ENCODE measurements around the gene TBC1D2.

The TBC1D2 gene

DNA sequence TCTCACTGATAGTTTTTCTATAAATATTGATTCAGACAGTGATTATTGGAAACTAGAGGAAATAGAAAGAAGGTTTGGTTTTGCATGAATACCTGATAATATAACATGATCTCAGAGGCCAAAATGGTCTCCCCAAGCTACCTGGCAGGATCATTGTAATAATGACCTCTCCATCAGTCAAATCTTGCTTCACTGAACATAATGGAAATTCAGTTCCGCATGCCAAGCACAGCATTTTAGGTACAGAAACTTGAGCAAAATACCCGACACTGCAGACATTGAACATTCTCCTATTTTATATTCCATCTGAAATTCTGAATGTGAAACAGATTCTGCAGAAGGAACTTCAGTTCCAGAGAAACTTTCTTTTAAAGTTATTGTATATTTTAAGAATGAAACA, 9.1 kb upstream of the TBC1D2 start:
- Histone ChIP-seq H3K9me3 (ENCODE audit: low read length) (no peaks in the 10 kb centered on the region), H3K36me3 (ENCODE audit: insufficient read depth, low read length) (no peaks in the 10 kb centered on the region), H3K27me3 (ENCODE audit: insufficient read depth, low read length) (peaks cover 4% of the 10 kb centered on the region), H2AFZ (ENCODE audit: low read depth, low read length) (no peak overlapping the region), H3K4me1 (ENCODE audit: insufficient read depth, low read length) (no peaks in the 10 kb centered on the region), H3K4me3 (ENCODE audit: low read length) (no peak overlapping the region)

DNA sequence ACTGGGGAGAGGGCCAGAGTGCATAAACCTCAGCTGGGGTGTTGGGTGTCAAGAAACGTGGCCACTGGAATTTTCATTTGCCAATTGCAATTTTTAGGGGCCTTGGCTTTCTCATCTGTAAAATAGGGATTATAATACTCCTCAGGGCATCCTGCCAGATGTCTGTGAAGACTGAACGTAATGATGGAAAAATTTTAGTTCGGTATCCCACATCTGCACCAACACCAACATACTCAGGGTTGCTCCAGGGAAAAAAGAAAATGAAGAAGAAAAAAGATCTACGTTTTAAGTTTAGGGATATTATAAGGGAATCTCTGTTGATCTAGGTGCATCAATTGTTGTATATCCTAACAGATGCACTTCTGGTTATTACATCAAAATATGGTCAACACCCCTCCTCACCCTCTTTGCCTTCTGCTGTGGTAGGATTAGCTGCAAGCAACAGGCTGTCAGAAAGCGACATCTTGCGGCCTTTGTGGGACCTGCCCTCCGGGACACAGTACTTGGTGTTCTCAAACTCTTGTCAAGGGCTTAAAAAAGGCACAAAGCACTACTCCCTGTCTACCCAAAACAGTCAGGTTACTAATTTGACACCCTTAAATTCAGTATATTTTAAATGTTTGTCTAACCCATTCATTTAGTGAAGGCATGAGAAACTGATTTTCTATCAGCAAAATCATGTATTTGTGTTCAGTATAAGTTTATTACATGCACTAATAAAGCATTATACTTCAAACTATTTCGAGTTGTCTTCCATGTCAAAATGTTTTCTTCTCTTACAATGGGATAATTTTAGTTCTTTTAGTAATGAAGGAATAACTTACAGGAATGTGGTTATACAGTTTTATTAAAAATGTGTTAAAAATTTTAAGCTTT, 8.3 kb upstream of the TBC1D2 start:
- Histone ChIP-seq H3K36me3 (ENCODE audit: insufficient read depth, low read length) (no peaks in the 10 kb centered on the region), H3K27me3 (ENCODE audit: insufficient read depth, low read length) (peaks cover 4% of the 10 kb centered on the region), H2AFZ (ENCODE audit: low read depth, low read length) (no peak overlapping the region), H3K4me1 (ENCODE audit: insufficient read depth, low read length) (no peaks in the 10 kb centered on the region), H3K4me3 (ENCODE audit: low read length) (no peak overlapping the region), H3K9me3 (ENCODE audit: low read length) (no peaks in the 10 kb centered on the region)

DNA sequence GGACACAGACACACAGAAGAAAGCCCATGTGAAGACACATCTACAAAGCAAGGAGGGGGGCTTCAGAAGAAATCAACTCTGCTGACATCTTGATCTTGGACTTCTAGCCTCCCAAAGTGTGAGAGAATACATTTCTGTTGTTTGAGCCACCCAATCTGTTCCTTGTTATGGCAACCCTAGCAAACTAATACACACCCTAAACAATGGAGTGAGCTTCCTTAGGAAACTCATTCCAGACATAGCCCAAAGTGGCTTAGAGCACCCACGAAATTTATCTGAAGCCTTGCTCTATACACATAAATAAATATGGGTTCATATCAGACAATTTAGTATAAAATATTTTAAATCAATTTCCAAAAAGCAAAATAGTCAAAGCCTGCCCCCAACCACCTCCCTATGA, 7.6 kb upstream of the TBC1D2 start:
- peaks cover 4% of the 10 kb centered on the region for H3K27me3 ChIP-seq (ENCODE audit: insufficient read depth, low read length)
- no peaks in the 10 kb centered on the region for H3K36me3 ChIP-seq (ENCODE audit: insufficient read depth, low read length)
- H3K4me3 ChIP-seq (ENCODE audit: low read length) = no peak overlapping the region

DNA sequence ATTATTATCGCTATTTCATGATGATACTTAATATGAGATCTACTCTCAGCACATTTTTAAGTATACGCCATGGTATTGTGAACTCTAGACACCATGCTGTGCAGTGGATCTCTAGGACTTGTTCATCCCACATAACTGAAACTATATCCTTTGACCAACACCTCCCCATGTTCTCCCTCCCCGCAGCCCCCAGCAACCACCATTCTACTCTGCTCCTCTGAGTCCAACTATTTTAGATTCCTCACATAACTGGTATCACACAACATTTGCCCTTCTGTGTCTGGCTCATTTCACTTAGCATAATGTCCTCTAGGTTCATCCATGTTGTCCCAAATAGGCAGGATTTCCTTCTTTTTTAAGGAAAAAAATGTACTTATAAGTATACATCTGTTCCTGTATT, 6.6 kb upstream of the TBC1D2 start:
- Histone ChIP-seq H3K27me3 (ENCODE audit: insufficient read depth, low read length) (peaks cover 4% of the 10 kb centered on the region), H3K4me3 (ENCODE audit: low read length) (no peak overlapping the region), H3K9me3 (ENCODE audit: low read length) (no peaks in the 10 kb centered on the region), H3K36me3 (ENCODE audit: insufficient read depth, low read length) (no peaks in the 10 kb centered on the region), H2AFZ (ENCODE audit: low read depth, low read length) (no peak overlapping the region), H3K4me1 (ENCODE audit: insufficient read depth, low read length) (no peaks in the 10 kb centered on the region)

More for the DNA sequence above, 7.6 kb upstream of the TBC1D2 start:
- no peaks in the 10 kb centered on the region for H3K9me3 ChIP-seq (ENCODE audit: low read length)
- H2AFZ ChIP-seq (ENCODE audit: low read depth, low read length) = no peak overlapping the region
- H3K4me1 ChIP-seq (ENCODE audit: insufficient read depth, low read length) = no peaks in the 10 kb centered on the region

DNA sequence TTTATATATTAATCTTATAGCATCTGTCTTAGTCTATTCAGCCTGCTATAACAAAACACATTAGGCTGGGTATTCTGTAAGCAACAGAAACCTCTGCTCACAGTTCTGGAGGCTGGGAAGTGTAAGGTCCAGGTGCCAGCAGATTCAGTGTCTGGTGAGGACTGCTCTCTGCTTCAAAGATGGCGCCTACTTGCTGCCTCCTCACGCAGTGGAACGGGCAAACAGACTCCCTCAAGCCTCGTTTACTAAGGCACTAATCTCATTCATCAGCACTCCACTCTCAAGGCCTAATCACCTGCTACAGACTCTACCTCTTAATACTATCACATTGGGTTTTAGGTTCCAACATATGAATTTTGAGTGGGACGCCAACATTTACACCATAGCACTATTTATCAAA, 5.2 kb upstream of the TBC1D2 start:
- no peaks in the 10 kb centered on the region for H3K9me3 ChIP-seq (ENCODE audit: low read length)
- no peaks in the 10 kb centered on the region for H3K36me3 ChIP-seq (ENCODE audit: insufficient read depth, low read length)
- H3K4me3 ChIP-seq (ENCODE audit: low read length) = no peak overlapping the region
- peaks cover 5% of the 10 kb centered on the region for H3K4me1 ChIP-seq (ENCODE audit: insufficient read depth, low read length)
- H2AFZ ChIP-seq (ENCODE audit: low read depth, low read length) = no peak overlapping the region
- H3K27me3 ChIP-seq (ENCODE audit: insufficient read depth, low read length) = peaks cover 4% of the 10 kb centered on the region

DNA sequence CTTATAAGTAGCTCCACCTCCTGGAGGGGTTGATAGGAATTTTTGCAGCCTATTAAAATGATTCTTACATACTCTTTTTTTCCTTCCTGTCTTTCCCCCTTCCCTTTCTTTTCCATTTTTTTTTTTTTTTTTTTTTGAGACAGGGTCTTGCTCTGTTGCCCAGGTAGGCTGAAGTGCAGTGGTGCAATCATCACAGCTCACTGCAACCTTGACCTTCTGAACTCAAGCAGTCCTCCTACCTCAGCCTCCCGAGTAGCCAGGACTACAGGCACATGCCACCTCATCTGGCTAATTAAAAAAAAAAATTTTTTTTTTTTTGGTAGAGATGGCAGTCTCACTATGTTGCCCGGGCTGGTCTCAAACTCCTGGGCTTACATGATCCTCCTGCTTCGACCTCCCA, 4.3 kb upstream of the TBC1D2 start:
- H3K27me3 ChIP-seq (ENCODE audit: insufficient read depth, low read length) = no peaks in the 10 kb centered on the region
- no peaks in the 10 kb centered on the region for H3K9me3 ChIP-seq (ENCODE audit: low read length)
- H3K36me3 ChIP-seq (ENCODE audit: insufficient read depth, low read length) = no peaks in the 10 kb centered on the region
- H2AFZ ChIP-seq (ENCODE audit: low read depth, low read length) = no peak overlapping the region
- H3K4me3 ChIP-seq (ENCODE audit: low read length) = no peak overlapping the region
- H3K4me1 ChIP-seq (ENCODE audit: insufficient read depth, low read length) = peaks cover 9% of the 10 kb centered on the region

DNA sequence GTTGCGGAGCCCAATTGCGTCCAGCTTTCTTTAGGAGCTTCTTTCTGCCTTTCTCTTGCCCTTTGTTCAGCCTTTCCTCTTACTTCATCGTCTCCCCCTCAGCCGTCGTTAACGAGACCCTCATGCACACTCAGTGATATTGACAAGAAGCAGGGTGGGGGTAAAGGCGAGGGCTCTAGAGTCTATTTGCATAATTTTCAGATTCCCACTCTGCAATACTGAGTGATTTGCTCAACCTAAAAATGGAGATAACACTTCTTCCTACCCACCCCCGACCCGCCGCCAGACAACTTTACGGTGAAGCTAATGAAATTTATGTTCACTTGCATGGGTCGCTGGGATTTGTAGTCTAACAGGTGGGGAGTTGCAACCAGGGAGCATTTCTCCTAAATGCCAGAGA, 1.3 kb upstream of the TBC1D2 start:
- H2AFZ ChIP-seq (ENCODE audit: low read depth, low read length) = peak overlapping the region; percentile 95
- H3K9me3 ChIP-seq (ENCODE audit: low read length) = no peaks in the 10 kb centered on the region
- peak overlapping the region; percentile 65 for H3K4me3 ChIP-seq (ENCODE audit: low read length)
- H3K27me3 ChIP-seq (ENCODE audit: insufficient read depth, low read length) = peaks cover 16% of the 10 kb centered on the region
- H3K4me1 ChIP-seq (ENCODE audit: insufficient read depth, low read length) = peaks cover 10% of the 10 kb centered on the region
- H3K36me3 ChIP-seq (ENCODE audit: insufficient read depth, low read length) = no peaks in the 10 kb centered on the region

DNA sequence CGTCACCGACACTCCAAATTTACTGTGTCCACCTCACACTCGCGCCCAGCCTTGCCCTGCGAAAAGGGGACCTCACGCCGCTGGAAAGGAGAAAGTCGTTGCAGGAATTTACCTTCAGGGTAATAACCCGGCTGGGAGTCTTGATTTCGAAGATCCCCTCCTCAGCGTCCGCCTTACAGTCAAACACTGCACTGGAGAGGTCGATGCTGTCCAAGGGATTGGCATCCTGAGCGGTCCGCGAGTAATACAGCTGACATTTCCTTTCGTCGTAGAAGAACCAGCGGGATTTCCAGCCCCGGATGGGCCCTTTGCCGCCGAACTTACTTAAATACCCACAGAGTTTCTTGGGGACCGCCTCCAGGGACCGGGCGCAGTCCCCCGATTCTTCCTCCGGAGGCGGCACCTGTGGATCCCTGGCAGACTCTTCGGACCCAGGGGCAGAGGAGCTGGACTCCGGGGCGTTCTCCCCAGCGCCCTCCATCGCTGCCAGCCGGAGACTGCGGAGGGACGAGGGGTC, 330 bp downstream of the TBC1D2 start:
- H3K9me3 ChIP-seq (ENCODE audit: low read length) = no peaks in the 10 kb centered on the region
- peaks cover 16% of the 10 kb centered on the region for H3K27me3 ChIP-seq (ENCODE audit: insufficient read depth, low read length)
- peaks cover 10% of the 10 kb centered on the region for H3K4me1 ChIP-seq (ENCODE audit: insufficient read depth, low read length)
- peak overlapping the region; percentile 95 for H2AFZ ChIP-seq (ENCODE audit: low read depth, low read length)
- H3K36me3 ChIP-seq (ENCODE audit: insufficient read depth, low read length) = no peaks in the 10 kb centered on the region
- peak overlapping the region; percentile 65 for H3K4me3 ChIP-seq (ENCODE audit: low read length)

DNA sequence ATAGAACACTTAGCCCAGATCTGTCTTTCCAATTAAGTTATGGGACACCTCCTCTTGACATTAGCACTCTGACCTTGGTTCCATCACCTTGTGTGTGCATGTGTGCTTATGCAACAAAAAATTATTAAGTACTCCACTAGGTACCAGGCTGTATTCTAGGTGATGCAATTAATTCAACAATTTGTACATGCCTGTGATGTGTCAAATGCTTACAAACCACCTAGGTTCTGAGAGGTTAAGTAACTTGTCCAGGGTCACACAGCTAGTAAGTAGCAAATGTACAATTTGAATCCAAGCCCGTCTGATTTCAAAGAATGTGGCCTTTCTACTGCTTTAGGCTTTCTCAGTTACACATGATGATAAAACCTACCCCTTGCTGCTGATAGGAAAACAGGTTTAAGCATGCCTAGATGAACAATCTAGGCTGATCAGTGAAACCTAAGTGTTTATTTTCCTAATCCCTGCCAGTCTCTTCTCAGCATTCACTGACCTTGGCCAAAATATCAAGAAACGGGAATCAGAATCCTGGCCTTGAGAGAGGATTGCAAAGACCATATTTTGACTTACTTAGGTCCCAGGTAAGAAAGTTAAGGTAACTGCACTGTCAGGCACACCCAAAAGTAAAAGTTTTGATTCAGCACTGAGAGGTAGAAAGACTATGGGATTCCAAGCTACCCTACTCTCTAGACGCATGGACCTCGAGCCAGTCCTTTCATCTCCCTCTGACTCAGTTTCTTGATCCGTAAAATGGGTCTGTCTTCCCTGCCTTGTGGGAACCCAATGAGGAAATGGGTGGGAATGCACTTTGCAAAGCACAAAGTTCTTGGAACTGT, 1.0 kb downstream of the TBC1D2 start:
- Histone ChIP-seq H3K27me3 (ENCODE audit: insufficient read depth, low read length) (peaks cover 16% of the 10 kb centered on the region), H3K9me3 (ENCODE audit: low read length) (no peaks in the 10 kb centered on the region), H3K4me1 (ENCODE audit: insufficient read depth, low read length) (peaks cover 10% of the 10 kb centered on the region), H3K36me3 (ENCODE audit: insufficient read depth, low read length) (no peaks in the 10 kb centered on the region), H3K4me3 (ENCODE audit: low read length) (peak overlapping the region; percentile 65), H2AFZ (ENCODE audit: low read depth, low read length) (peak overlapping the region; percentile 95)

DNA sequence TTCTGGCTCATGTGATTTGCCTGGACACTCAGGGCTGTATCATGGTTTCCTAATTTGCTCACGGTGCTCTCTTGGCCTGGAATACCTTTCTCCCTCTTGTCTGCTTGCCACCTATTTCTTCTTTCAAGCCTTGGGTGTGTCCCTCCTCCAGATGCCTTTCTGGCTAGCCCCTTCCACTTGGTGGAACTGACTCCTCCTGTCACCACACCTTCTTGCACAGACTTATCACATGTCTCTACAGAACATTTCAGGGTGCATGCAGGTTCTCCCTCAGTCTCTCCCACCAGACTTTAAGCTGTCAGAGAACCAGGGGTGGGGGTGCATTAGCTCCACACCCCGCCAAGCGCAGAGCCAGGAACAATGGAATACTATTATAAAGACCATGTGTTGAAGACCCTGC, 1.9 kb downstream of the TBC1D2 start:
- Histone ChIP-seq H3K9me3 (ENCODE audit: low read length) (no peaks in the 10 kb centered on the region), H3K27me3 (ENCODE audit: insufficient read depth, low read length) (peaks cover 16% of the 10 kb centered on the region), H3K36me3 (ENCODE audit: insufficient read depth, low read length) (no peaks in the 10 kb centered on the region), H3K4me3 (ENCODE audit: low read length) (no peak overlapping the region), H2AFZ (ENCODE audit: low read depth, low read length) (no peak overlapping the region), H3K4me1 (ENCODE audit: insufficient read depth, low read length) (peaks cover 10% of the 10 kb centered on the region)

DNA sequence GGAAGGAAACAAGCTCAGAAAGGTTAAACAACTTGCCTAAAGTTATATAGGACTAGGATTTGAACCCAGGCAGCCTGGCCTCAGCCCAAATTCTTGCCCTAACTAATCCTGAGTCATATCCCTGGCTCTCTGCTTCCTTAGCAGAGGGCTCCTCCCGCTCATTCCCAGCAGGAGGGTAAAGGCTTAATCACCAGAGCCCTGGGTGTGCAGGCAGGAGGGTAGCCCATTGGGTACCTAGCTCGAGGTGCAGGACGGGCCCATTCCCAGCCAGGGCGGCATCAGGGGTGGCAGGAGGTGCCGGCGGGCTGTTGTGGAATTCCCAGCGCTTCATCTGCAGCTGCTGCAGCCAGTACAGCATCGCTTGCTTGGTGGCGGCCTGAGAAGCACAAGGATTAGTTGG, 3.9 kb downstream of the TBC1D2 start:
- no peaks in the 10 kb centered on the region for H3K9me3 ChIP-seq (ENCODE audit: low read length)
- no peak overlapping the region for H3K4me3 ChIP-seq (ENCODE audit: low read length)
- H3K4me1 ChIP-seq (ENCODE audit: insufficient read depth, low read length) = peaks cover 6% of the 10 kb centered on the region
- no peaks in the 10 kb centered on the region for H3K36me3 ChIP-seq (ENCODE audit: insufficient read depth, low read length)
- peaks cover 16% of the 10 kb centered on the region for H3K27me3 ChIP-seq (ENCODE audit: insufficient read depth, low read length)
- H2AFZ ChIP-seq (ENCODE audit: low read depth, low read length) = no peak overlapping the region

DNA sequence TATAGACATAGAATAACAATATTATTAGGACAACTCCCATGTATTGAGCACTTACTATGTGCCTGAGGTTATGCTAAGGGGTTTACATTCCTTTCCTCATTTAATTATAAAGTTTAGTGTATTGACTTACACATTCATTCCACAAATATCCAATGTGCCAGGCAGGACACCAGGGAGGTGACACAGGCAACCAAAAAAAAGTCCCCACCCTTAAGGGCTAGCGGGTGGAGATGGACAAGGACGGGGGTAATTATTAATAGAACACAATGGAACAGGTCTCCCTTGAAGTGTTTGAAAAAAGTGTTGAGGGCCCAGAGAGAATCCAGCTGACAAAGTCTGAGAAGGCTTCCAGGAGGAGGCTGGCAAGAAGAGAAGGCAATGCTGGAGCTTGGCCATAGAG, 5.7 kb downstream of the TBC1D2 start:
- no peaks in the 10 kb centered on the region for H3K9me3 ChIP-seq (ENCODE audit: low read length)
- H3K4me3 ChIP-seq (ENCODE audit: low read length) = no peak overlapping the region
- peaks cover 16% of the 10 kb centered on the region for H3K27me3 ChIP-seq (ENCODE audit: insufficient read depth, low read length)
- H2AFZ ChIP-seq (ENCODE audit: low read depth, low read length) = no peak overlapping the region
- H3K36me3 ChIP-seq (ENCODE audit: insufficient read depth, low read length) = no peaks in the 10 kb centered on the region
- peaks cover 1% of the 10 kb centered on the region for H3K4me1 ChIP-seq (ENCODE audit: insufficient read depth, low read length)

All from neuron (in vitro differentiated cells).